ENCODE results near the gene MMP23B.

DNA sequence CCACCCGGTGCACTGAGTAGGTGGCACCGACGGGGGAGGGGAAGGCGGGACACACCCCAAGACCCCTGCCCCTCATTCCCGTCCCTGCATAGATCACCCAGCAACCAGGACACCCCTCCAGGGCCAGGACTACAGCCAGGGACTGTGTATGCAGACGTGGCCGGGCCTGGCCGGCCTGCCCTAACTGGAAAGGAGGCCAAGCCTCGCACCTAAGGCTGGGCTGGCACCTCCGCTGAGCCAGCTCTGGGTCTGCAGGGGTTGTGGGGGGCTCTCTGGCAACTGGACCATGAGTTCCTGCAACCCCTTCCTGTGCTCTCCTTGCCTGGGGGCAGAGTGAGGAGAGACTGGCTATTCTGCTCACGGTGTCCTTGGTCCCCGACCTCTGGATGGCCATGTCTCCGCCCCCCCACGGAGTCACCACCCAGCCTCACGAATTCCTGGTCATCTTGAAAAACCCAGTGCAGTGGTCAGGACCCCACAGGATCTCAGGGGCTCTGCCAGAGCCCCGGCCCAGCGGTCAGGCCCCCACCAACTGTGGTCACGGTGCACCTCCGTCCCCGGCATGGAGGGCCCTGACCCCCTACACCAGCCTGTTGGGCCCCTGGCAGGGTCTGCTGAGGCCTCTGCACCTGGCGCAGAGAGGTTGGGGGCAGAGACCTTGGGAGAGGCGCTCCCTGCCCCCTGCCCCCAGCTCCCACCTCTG is 31.0 kb upstream of the MMP23B start:
- TF ChIP-seq, protein P1, sequence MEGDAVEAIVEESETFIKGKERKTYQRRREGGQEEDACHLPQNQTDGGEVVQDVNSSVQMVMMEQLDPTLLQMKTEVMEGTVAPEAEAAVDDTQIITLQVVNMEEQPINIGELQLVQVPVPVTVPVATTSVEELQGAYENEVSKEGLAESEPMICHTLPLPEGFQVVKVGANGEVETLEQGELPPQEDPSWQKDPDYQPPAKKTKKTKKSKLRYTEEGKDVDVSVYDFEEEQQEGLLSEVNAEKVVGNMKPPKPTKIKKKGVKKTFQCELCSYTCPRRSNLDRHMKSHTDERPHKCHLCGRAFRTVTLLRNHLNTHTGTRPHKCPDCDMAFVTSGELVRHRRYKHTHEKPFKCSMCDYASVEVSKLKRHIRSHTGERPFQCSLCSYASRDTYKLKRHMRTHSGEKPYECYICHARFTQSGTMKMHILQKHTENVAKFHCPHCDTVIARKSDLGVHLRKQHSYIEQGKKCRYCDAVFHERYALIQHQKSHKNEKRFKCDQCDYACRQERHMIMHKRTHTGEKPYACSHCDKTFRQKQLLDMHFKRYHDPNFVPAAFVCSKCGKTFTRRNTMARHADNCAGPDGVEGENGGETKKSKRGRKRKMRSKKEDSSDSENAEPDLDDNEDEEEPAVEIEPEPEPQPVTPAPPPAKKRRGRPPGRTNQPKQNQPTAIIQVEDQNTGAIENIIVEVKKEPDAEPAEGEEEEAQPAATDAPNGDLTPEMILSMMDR (IDR thresholded peaks at IDR 0.05; ENCODE audit: control extremely low read depth in 1 of 3, insufficient read depth in 1 of 3, low read depth in 1 of 3, low read length in 3 of 3), result no peak
- TF ChIP-seq HDAC6 (IDR thresholded peaks at IDR 0.05; ENCODE audit: low read depth, low read length) (no peak), GABPA (IDR thresholded peaks at IDR 0.05; ENCODE audit: borderline replicate concordance, insufficient read depth, low read length) (no peak), SRF (IDR thresholded peaks at IDR 0.05; ENCODE audit: low read depth, low read length) (no peak)
- TF ChIP-seq, protein P2, sequence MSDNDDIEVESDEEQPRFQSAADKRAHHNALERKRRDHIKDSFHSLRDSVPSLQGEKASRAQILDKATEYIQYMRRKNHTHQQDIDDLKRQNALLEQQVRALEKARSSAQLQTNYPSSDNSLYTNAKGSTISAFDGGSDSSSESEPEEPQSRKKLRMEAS (IDR thresholded peaks at IDR 0.05), result no peak
